Vagina (tissue), 2 donors: ENCODE results near the gene TRUB1.

Source experiments
- CTCF ChIP-seq, 3 experiments: fragments of 450-650 bp in 2 of 3; fragments of 200-600 bp in 1 of 3; sonication (generic) in 1 of 3; IDR thresholded peaks; one replicate each; pipeline ENCODE4 v1.5.1; 2017 to 2019; ENCODE audit warnings: antibody characterized with exemption in 3 of 3, mild to moderate bottlenecking in 2 of 3, moderate library complexity in 2 of 3
- POLR2A ChIP-seq, 2 donors: fragments of 450-650 bp; IDR thresholded peaks; one replicate each; pipeline ENCODE4 v1.6.1; 2017; ENCODE audit warnings: antibody characterized with exemption in 2 of 2, mild to moderate bottlenecking in 2 of 2, moderate library complexity in 2 of 2
- POLR2AphosphoS5 ChIP-seq, 2 donors: sonication (generic); formaldehyde crosslinking; IDR thresholded peaks; one replicate each; pipeline ENCODE4 v1.9.0; 2017; ENCODE audit warnings: antibody characterized with exemption in 2 of 2, mild to moderate bottlenecking in 2 of 2, low read depth in 1 of 2; ENCODE audit not compliant: insufficient read depth in 1 of 2

- TF ChIP-seq CTCF (IDR thresholded peaks at IDR 0.05) (no peak), POLR2A (IDR thresholded peaks at IDR 0.05) (no peak), POLR2AphosphoS5 (IDR thresholded peaks at IDR 0.05; ENCODE audit: insufficient read depth in 1 of 2, low read depth in 1 of 2) (no peak)
Observed at GRCh38 chr10:114900658-114901057, 37.3 kb upstream of the TRUB1 start.
